ENCODE data around the gene OR5H2. TPM values are rescaled to one million over a fixed set of nuclear protein-coding genes. Genes with fewer than 3 reads are reported as not detected.

The OR5H2 gene
- total RNA-seq, 1 donor from 2014 or later: not detected

- peak; percentile 43 for TF ChIP-seq CTCF (IDR thresholded peaks at IDR 0.05; ENCODE audit: insufficient read depth, low read length, severe bottlenecking)
- Histone ChIP-seq H3K27me3 (ENCODE audit: control insufficient read depth, insufficient read depth, low read length) (no peaks in the 10 kb centered on the region), H3K4me3 (ENCODE audit: low read depth, low read length) (no peak overlapping the region), H3K36me3 (ENCODE audit: control insufficient read depth, insufficient read depth, low read length) (no peaks in the 10 kb centered on the region)
- peak; percentile 15 for DNase-seq (ENCODE audit: low read depth)
- FAIRE-seq: no peak
These were observed 22.6 kb upstream of the OR5H2 start for GRCh38 chr3:98259707-98260106.

- Histone ChIP-seq H3K36me3 (ENCODE audit: control insufficient read depth, insufficient read depth, low read length) (no peaks in the 10 kb centered on the region), H3K4me3 (ENCODE audit: low read depth, low read length) (no peak overlapping the region), H3K27me3 (ENCODE audit: control insufficient read depth, insufficient read depth, low read length) (no peaks in the 10 kb centered on the region)
- no peak for DNase-seq (ENCODE audit: low read depth)
- no peak for TF ChIP-seq CTCF (IDR thresholded peaks at IDR 0.05; ENCODE audit: insufficient read depth, low read length, severe bottlenecking)
- FAIRE-seq: no peak
These were observed 20.3 kb upstream of the OR5H2 start for GRCh38 chr3:98262046-98262445.

- no peak for FAIRE-seq
- no peak for TF ChIP-seq CTCF (IDR thresholded peaks at IDR 0.05; ENCODE audit: insufficient read depth, low read length, severe bottlenecking)
- H3K27me3 ChIP-seq (ENCODE audit: control insufficient read depth, insufficient read depth, low read length): no peaks in the 10 kb centered on the region
- no peak for DNase-seq (ENCODE audit: low read depth)
- no peaks in the 10 kb centered on the region for H3K36me3 ChIP-seq (ENCODE audit: control insufficient read depth, insufficient read depth, low read length)
- H3K4me3 ChIP-seq (ENCODE audit: low read depth, low read length): no peak within 1 kb of the TSS
These were observed 18.4 kb upstream of the OR5H2 start, which contains the start of gene OR5H6 for GRCh38 chr3:98263944-98264343. Gene OR5H6 (plus strand): TSS chr3:98264244. CDS start chr3:98264333, 89 bp downstream.

- DNase-seq (ENCODE audit: low read depth) (no peak), FAIRE-seq (no peak)
- Histone ChIP-seq H3K4me3 (ENCODE audit: low read depth, low read length) (no peak overlapping the region), H3K36me3 (ENCODE audit: control insufficient read depth, insufficient read depth, low read length) (no peaks in the 10 kb centered on the region), H3K27me3 (ENCODE audit: control insufficient read depth, insufficient read depth, low read length) (no peaks in the 10 kb centered on the region)
- TF ChIP-seq CTCF (IDR thresholded peaks at IDR 0.05; ENCODE audit: insufficient read depth, low read length, severe bottlenecking): no peak
These were observed 12.5 kb upstream of the OR5H2 start for GRCh38 chr3:98269846-98270245.

- TF ChIP-seq CTCF (IDR thresholded peaks at IDR 0.05; ENCODE audit: insufficient read depth, low read length, severe bottlenecking): no peak
These were observed 10.2 kb upstream of the OR5H2 start for GRCh38 chr3:98272126-98272525.

GRCh38 chr3:98274914-98275313 is 7.4 kb upstream of the OR5H2 start:
- FAIRE-seq (no peak), DNase-seq (ENCODE audit: low read depth) (no peak)
- Histone ChIP-seq H3K36me3 (ENCODE audit: control insufficient read depth, insufficient read depth, low read length) (no peaks in the 10 kb centered on the region), H3K4me3 (ENCODE audit: low read depth, low read length) (no peak overlapping the region), H3K27me3 (ENCODE audit: control insufficient read depth, insufficient read depth, low read length) (no peaks in the 10 kb centered on the region)
- no peak for TF ChIP-seq CTCF (IDR thresholded peaks at IDR 0.05; ENCODE audit: insufficient read depth, low read length, severe bottlenecking)

More at GRCh38 chr3:98272126-98272525, 10.2 kb upstream of the OR5H2 start:
- H3K27me3 ChIP-seq (ENCODE audit: control insufficient read depth, insufficient read depth, low read length): no peaks in the 10 kb centered on the region
- FAIRE-seq (no peak), DNase-seq (ENCODE audit: low read depth) (no peak)
- H3K4me3 ChIP-seq (ENCODE audit: low read depth, low read length): no peak overlapping the region
- no peaks in the 10 kb centered on the region for H3K36me3 ChIP-seq (ENCODE audit: control insufficient read depth, insufficient read depth, low read length)
